Stomach (tissue), 4 donors: ENCODE measurements around the gene LMAN1L.

ENCODE experiments used
- POLR2A ChIP-seq, 4 donors: fragments of 450-650 bp; IDR thresholded peaks; one replicate each; pipeline ENCODE4 v1.6.1; 2016; ENCODE audit warnings: antibody characterized with exemption in 4 of 4, control low read depth in 2 of 4, mild to moderate bottlenecking in 1 of 4, moderate library complexity in 1 of 4
- POLR2AphosphoS5 ChIP-seq, 3 donors: sonication (generic); formaldehyde crosslinking; IDR thresholded peaks; one replicate each; pipeline ENCODE4 v1.6.1; 2016; ENCODE audit warnings: antibody characterized with exemption in 3 of 3
- TF ChIP-seq, protein P1 (sequence below), 7 experiments: fragments of 450-650 bp in 4 of 7; fragments of 200-600 bp in 3 of 7; sonication (generic) in 3 of 7; IDR thresholded peaks; one replicate each; pipeline ENCODE4 v1.5.1; 2016 to 2019; ENCODE audit warnings: antibody characterized with exemption in 7 of 7, control low read depth in 2 of 7, mild to moderate bottlenecking in 1 of 7

DNA sequence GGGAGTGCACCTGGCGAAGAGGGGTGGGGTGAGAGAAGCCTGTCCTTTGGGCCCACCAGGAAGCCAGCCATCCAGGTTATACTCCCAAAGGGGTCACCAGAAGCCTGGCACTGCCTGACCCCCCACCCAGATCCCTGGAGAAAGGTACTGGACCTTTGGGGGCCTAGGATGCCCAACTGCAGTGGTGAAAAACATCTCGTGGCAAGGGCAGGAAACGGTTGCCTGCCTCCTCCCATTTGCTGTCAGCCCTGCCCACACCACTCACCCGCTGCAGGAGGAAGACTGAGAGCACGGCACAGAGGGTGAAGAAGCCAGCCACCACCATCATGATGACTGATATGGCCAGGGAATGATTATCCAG is 32.6 kb downstream of the LMAN1L start:
- TF ChIP-seq, protein P1, sequence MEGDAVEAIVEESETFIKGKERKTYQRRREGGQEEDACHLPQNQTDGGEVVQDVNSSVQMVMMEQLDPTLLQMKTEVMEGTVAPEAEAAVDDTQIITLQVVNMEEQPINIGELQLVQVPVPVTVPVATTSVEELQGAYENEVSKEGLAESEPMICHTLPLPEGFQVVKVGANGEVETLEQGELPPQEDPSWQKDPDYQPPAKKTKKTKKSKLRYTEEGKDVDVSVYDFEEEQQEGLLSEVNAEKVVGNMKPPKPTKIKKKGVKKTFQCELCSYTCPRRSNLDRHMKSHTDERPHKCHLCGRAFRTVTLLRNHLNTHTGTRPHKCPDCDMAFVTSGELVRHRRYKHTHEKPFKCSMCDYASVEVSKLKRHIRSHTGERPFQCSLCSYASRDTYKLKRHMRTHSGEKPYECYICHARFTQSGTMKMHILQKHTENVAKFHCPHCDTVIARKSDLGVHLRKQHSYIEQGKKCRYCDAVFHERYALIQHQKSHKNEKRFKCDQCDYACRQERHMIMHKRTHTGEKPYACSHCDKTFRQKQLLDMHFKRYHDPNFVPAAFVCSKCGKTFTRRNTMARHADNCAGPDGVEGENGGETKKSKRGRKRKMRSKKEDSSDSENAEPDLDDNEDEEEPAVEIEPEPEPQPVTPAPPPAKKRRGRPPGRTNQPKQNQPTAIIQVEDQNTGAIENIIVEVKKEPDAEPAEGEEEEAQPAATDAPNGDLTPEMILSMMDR (IDR thresholded peaks at IDR 0.05) = no peak
- no peak for TF ChIP-seq POLR2AphosphoS5 (IDR thresholded peaks at IDR 0.05)
- TF ChIP-seq POLR2A (IDR thresholded peaks at IDR 0.05) = no peak
